HepG2 (cell line): Measurements from ENCODE around the gene C1S. TPM values are rescaled to one million over a fixed set of nuclear protein-coding genes. Genes with fewer than 3 reads are reported as not detected.

Experiments
- ARID5B ChIP-seq: IDR thresholded peaks from 2 replicates; pipeline ENCODE4 v1.4.0; 2020; ENCODE audit warnings: mild to moderate bottlenecking, missing genetic modification reagents
- BCL6 ChIP-seq: IDR thresholded peaks from 2 replicates; pipeline ENCODE4 v1.6.1; 2016; ENCODE audit warnings: missing genetic modification reagents, missing compliant biosample characterization
- FOXA3 ChIP-seq: IDR thresholded peaks from 2 replicates; pipeline ENCODE4 v1.6.1; 2016; ENCODE audit warnings: missing genetic modification reagents, missing compliant biosample characterization
- HNF4A ChIP-seq: sonication (generic); formaldehyde crosslinking; IDR thresholded peaks from 2 replicates; pipeline ENCODE4 v1.4.0; 2020; ENCODE audit warnings: missing genetic modification reagents
- ISL2 ChIP-seq: sonication (generic); formaldehyde crosslinking; IDR thresholded peaks from 2 replicates; pipeline ENCODE4 v1.5.0; 2020; ENCODE audit warnings: missing genetic modification reagents
- MLX ChIP-seq: IDR thresholded peaks from 2 replicates; pipeline ENCODE4 v1.6.1; 2016
- RARA ChIP-seq: IDR thresholded peaks from 2 replicates; pipeline ENCODE4 v1.6.1; 2016; ENCODE audit warnings: missing genetic modification reagents, missing compliant biosample characterization
- RBAK ChIP-seq: sonication (generic); formaldehyde crosslinking; IDR thresholded peaks from 2 replicates; pipeline ENCODE4 v1.5.1; 2020; ENCODE audit warnings: mild to moderate bottlenecking, missing genetic modification reagents
- TFE3 ChIP-seq: IDR thresholded peaks from 2 replicates; pipeline ENCODE4 v1.6.1; 2016
- ZBTB20 ChIP-seq: sonication (generic); formaldehyde crosslinking; IDR thresholded peaks from 2 replicates; pipeline ENCODE4 v1.8.1; 2023; ENCODE audit warnings: missing genetic modification reagents, low read depth, mild to moderate bottlenecking, borderline replicate concordance
- ZGPAT ChIP-seq: IDR thresholded peaks from 2 replicates; pipeline ENCODE4 v1.6.1; 2016; ENCODE audit warnings: mild to moderate bottlenecking
- ZNF234 ChIP-seq: sonication (generic); formaldehyde crosslinking; conservative IDR thresholded peaks from 2 replicates; pipeline ENCODE4 v1.5.1; 2020; ENCODE audit warnings: mild to moderate bottlenecking, missing genetic modification reagents
- ZNF367 ChIP-seq: sonication (generic); formaldehyde crosslinking; IDR thresholded peaks from 2 replicates; pipeline ENCODE4 v1.4.0; 2020; ENCODE audit warnings: missing genetic modification reagents, borderline replicate concordance
- polyA plus RNA-seq, 8 experiments: library from polyadenylated mRNA; depleted of rRNA in 3 of 8; stranded (reverse) in 7 of 8; unstranded in 1 of 8; fragments of >200 nt; fragmentation: Illumina TruSeq in 4 of 8; extraction: Trizol in 4 of 8; gene quantifications; 2 replicates each; pipeline versions ENCODE4 v1.2.1 to v1.2.3, GENCODE V29; 2011 to 2016; ENCODE audit warnings: low read depth in 4 of 8, missing spikeins in 1 of 8, mixed read lengths in 1 of 8; ENCODE audit not compliant: insufficient read depth in 1 of 8
- total RNA-seq, 5 experiments: library from RNA; depleted of rRNA; stranded (reverse); fragments of >200 nt; fragmentation: Illumina TruSeq; extraction: Trizol; gene quantifications; 2 replicates each; pipeline ENCODE4 v1.2.3, GENCODE V29; 2016; ENCODE audit warnings: low read depth in 1 of 5

The C1S gene
- total and polyA plus RNA-seq, 2 of the 13 experiments (the other 11 are each of a cell fraction or from before 2014, with no cell fraction given) = 14.5 to 18.2 TPM

- TF ChIP-seq TFE3 (CRISPR knock-in tag) = no peak
- TF ChIP-seq ZGPAT (CRISPR knock-in tag) = 0 out of 2 replicates have a peak, but pooled peaks have one; percentile 25
- no peak for TF ChIP-seq ZNF234 (CRISPR knock-in tag)
- TF ChIP-seq RARA (CRISPR knock-in tag) = peak; percentile 81
- 0 out of 2 replicates have a peak, but pooled peaks have one; percentile 23 for TF ChIP-seq MLX (CRISPR knock-in tag)
- peak; percentile 67 for TF ChIP-seq BCL6 (CRISPR knock-in tag)
- no peak for TF ChIP-seq RBAK (CRISPR knock-in tag)
- peak; percentile 76 for TF ChIP-seq ARID5B (CRISPR knock-in tag)
- peak; percentile 85 for TF ChIP-seq HNF4A (CRISPR knock-in tag)
- no peak for TF ChIP-seq ZBTB20 (CRISPR knock-in tag)
- TF ChIP-seq ZNF367 = no peak
- TF ChIP-seq FOXA3 (CRISPR knock-in tag) = peak; percentile 23; the same call in 1 of the 2 replicates
- TF ChIP-seq ISL2 (CRISPR knock-in tag) = no peak
These were observed 11.5 kb downstream of the C1S start (continued) for GRCh38 chr12:7072035-7072434.
